ENCODE results near the gene ZNF629.
A peak's percentile ranks its signal among the peaks of the same experiment; 100 is the strongest.

The ZNF629 gene

GRCh38 chr16:30748634-30749445 is 38.2 kb downstream of the ZNF629 start:
- DNase-seq (ENCODE audit: low read depth) = peak; percentile 18

DNA sequence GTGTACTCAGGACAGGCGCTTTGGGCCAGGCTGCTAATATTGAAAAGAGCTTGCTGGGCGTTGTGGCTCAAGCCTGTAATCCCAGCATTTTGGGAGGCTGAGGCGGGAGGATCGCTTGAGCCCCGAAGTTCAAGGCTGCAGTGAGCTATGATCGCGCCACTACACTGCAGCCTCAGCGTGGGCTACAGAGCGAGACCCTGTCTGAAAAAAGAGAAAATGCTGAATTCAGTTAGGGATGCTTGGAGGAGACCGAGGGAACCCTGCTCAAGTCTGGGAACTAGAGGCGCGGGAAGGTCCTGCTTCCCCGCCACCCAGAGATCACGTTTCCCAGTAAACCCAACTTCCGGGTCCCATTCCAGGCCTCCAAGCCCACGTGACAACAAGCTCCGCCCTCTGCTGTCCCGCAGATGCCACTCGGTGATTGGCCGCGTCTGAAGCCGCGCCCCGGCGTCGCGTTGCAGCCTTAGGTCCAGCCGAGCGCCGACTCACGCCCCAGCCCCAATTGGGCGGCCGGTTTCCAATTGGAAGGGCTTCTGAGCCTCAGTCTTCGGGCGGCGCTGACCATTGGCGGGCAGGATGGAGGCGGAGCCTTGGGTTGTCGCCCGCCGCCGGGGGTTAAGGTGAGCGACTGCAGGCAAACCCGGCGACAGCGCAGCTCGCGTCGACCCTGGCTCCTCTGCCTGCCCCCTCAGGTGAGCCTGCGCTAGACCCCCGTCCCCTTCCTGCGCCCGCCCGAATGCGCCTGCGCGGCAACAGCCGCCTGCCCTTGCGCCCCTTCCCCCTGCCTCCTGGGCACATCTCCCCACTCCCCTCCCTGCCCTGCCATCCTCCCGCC is 39.0 kb downstream of the ZNF629 start, which contains the start of gene PHKG2:
PHKG2 (plus strand) TSS at position 627 of the 835 bp plus-strand sequence. CDS start 396 bp downstream, outside the sequence.
- DNase-seq (ENCODE audit: low read depth) = peak; percentile 98

GRCh38 chr16:30747331-30747730 is 39.7 kb downstream of the ZNF629 start:
- no peak for DNase-seq (ENCODE audit: low read depth)

DNA sequence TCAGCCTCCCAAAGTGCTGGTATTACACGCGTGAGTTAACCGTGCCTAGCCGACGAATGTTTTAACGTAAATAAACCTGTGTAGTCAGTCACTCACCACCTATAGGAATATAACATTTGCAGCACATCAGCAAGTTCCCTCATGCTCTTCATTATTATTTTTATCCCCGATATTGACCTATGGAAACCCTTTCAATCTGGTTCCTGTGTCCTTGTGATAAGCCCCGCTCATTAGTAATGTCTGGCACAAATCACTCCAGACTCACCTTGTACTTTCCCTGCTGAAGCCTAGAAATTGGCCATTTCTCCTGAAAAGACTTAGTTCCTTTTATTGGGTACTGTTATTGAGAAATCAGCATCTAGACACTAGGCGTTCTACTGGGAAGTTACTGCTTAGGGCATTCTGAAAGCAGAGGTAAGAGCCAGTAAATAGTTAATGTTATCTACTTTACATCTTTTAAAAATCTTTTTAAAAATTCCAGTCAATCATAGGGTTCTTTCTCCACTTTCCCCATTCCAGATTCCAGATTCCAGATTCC is 40.3 kb downstream of the ZNF629 start:
- DNase-seq (ENCODE audit: low read depth) = no peak

DNA sequence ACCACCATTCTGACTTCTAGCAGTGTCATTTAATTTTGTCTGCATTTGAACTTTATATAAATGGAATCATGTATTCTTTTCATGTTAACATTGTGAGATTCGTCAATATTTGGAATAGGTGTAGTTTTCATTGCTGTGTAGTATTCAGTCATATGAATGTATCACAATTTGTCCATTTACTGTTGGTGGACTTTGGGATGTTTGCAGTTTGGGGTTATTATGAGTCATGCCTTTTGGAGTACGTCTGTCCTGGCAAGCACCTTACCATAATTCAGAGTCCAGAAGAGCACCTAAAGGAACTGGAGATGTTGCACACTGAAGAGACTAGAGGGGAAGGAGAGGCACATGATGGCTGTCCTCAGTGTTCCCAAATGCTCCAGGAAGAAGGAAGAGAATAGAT is 41.9 kb downstream of the ZNF629 start:
- DNase-seq (ENCODE audit: low read depth) = no peak

DNA sequence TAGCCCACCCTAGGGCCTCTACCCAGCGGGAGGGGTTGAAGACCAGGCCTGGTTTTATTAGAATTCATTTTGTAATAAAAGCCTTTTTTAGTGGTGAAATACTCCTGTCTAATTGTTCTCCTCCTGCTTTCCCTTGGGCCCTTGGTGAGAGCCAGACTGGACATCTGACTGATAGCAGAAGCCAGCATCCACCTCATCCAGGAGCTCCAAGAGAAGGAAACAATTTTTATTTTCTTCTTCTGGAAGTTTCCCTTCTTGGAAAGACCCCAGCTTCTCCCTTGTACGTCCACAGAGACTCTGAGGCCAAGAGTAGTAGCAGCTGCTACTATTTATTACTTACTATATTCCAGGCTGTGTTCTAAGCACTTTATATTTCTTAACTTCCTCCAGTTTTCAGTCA is 42.8 kb downstream of the ZNF629 start:
- DNase-seq (ENCODE audit: low read depth) = no peak

DNA sequence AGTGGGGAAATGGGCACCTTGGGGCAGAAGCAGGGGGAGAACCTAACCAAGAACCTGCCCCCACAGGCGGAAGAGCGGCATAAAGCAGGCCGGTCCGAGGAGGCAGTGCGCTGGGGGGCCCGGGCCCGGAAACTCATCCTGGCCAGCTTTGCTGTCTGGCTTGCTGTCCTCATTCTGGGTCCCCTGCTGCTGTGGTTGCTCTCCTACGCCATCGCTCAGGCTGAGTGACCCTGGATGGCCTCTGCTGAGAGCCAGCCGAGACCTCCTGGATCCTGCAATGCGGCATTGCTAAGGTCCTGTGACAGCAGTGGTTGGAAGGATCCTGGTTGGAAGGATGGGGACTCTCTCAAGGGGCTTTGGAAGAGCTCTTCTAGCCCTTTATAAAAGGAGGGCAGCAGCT is 43.3 kb downstream of the ZNF629 start:
- no peak for DNase-seq (ENCODE audit: low read depth)

DNA sequence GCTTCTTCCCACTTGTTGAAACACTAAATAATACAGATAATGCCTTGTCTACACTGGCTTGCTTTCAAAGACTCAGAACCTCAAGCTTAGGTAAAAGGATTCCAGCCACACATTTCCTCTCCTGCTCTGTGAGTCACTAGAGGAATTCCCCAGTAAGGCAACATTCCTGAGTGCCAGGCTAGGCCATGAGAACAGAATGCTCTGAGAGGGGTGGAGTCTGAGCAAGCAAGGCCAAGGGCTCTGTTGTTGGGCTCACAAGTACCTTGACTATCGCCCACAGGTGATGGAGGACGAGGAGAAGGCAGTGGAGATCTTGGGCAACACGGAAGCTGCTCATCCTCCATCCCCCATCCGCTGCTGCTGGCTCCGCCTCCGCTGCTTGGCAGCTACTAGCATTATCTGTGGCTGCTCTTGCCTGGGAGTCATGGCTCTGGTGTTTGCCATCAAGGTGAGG is 45.5 kb downstream of the ZNF629 start:
- DNase-seq (ENCODE audit: low read depth) = no peak

DNA sequence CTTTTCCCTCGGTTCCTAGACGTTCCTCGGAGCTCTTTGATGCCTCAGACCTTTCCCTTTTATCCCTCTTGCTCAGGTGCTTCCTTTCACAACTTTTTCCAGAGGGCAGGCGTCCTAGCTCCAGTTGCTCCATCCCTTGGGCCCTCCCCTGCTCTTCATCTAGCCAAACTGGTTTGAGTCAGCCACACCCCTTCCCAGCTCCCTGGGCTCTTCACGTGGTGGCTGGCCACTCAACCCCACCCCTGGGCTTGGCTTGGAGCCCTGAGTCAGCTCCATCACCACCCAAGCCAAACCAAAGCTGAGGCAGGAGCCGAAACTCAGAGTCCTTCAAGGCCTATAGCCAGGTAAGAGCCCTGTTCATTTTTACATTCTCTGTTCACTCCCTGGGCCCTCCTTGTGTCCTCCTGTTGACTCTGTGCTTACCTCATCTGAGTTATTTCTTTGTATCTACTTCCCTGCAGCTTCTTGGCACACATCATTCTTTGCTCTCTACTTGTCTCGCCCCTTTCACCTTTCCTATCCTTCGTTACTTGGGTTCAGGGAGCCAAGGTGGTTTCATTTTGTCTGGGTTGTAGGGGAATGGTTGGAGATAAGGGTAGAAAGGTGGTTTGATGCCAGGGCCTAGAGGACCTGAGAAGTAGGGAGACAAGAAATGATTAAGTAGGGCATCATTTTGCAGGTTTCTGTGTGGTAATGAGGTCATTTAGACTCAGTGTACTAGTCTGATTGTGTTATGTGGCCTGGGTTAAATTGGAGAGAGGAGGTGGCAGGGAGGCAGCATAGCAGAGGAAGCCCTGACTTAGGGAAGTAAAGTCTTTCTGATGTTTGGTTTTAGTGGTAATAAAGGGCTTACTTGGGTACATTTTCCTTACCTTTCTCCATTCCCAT is 46.4 kb downstream of the ZNF629 start:
- DNase-seq (ENCODE audit: low read depth) = no peak

DNA sequence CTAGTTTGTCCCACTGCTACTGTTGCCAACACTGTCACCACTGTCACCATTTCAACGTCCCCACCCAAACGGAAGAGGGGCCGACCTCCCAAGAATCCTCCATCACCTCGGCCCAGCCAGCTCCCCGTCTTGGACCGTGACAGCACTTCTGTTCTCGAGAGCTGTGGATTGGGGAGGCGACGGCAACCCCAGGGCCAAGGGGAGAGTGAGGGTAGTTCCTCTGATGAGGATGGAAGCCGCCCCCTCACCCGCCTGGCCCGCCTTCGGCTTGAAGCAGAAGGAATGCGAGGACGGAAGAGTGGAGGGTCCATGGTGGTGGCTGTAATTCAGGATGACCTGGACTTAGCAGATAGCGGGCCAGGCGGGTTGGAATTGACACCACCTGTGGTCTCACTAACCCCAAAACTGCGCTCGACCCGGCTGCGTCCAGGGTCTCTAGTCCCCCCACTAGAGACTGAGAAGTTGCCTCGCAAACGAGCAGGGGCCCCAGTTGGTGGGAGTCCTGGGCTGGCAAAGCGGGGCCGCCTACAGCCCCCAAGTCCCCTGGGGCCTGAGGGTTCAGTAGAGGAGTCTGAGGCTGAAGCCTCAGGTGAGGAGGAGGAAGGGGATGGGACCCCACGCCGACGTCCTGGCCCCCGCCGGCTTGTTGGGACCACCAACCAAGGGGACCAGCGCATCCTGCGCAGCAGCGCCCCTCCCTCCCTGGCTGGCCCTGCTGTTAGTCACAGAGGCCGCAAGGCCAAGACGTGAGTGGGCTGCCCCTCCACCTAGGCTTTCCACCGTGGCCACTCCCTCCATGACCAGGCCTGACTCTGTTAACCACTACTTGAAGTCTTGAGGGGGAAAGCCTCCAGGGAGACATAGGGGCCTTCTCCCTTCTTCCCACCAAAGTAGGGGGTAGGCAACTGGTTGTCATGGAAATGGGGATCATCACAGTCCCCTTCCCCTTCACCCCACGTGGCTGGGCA is 47.7 kb downstream of the ZNF629 start:
- DNase-seq (ENCODE audit: low read depth) = no peak

- DNase-seq (ENCODE audit: low read depth) = no peak
Observed at GRCh38 chr16:30737794-30738648, 49.0 kb downstream of the ZNF629 start.

GRCh38 chr16:30736995-30737793 is 49.8 kb downstream of the ZNF629 start:
- no peak for DNase-seq (ENCODE audit: low read depth)

GRCh38 chr16:30731411-30731810 is 55.6 kb downstream of the ZNF629 start:
- no peak for DNase-seq (ENCODE audit: low read depth)

- no peak for DNase-seq (ENCODE audit: low read depth)
Observed at GRCh38 chr16:30728899-30729672, 57.9 kb downstream of the ZNF629 start.

Measured in activated T-cell treated with anti-CD3 and anti-CD28 coated beads for 48 hours (primary cell).